ENCODE data around the gene RSU1.

RSU1 gene

DNA sequence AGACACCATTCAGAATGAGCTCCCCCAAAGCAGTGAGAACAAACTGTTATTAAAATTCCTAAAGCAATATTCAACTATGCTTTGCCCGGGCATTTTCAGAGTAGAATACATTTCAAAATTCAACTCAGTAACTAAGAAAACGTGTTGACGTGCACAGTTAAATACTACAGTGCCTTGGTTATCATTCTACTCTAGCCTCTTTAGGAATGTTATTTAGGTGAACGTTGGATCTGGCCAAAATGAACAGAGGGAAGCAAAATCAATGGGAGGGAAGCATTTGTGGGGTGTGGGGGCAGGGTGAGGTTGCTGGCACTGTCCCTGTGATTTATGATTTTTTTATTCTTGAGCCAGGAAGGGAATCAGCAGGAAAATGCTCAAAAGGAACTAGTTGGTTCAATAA, 27.5 kb downstream of the RSU1 start:
- H3K4me1 ChIP-seq (ENCODE audit: low read length) = no peaks in the 10 kb centered on the region
- TF ChIP-seq, protein P1, sequence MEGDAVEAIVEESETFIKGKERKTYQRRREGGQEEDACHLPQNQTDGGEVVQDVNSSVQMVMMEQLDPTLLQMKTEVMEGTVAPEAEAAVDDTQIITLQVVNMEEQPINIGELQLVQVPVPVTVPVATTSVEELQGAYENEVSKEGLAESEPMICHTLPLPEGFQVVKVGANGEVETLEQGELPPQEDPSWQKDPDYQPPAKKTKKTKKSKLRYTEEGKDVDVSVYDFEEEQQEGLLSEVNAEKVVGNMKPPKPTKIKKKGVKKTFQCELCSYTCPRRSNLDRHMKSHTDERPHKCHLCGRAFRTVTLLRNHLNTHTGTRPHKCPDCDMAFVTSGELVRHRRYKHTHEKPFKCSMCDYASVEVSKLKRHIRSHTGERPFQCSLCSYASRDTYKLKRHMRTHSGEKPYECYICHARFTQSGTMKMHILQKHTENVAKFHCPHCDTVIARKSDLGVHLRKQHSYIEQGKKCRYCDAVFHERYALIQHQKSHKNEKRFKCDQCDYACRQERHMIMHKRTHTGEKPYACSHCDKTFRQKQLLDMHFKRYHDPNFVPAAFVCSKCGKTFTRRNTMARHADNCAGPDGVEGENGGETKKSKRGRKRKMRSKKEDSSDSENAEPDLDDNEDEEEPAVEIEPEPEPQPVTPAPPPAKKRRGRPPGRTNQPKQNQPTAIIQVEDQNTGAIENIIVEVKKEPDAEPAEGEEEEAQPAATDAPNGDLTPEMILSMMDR (IDR thresholded peaks at IDR 0.05; ENCODE audit: low read depth, low read length) = no peak
- TF ChIP-seq EZH2phosphoT487 (IDR thresholded peaks at IDR 0.05; ENCODE audit: low read depth) = no peak
- H3K9ac ChIP-seq (ENCODE audit: low read length) = no peak overlapping the region
- no peaks in the 10 kb centered on the region for H3K79me2 ChIP-seq (ENCODE audit: low read length)
- no peaks in the 10 kb centered on the region for H3K9me3 ChIP-seq (ENCODE audit: insufficient read depth, low read length)
- H3K4me2 ChIP-seq (ENCODE audit: low read length) = no peak overlapping the region
- H2AFZ ChIP-seq (ENCODE audit: low read depth, low read length) = no peak overlapping the region
- no peaks in the 10 kb centered on the region for H4K20me1 ChIP-seq (ENCODE audit: insufficient read depth, low read length)
- H3K4me3 ChIP-seq (ENCODE audit: low read length) = no peak overlapping the region
- no peak overlapping the region for H3K27ac ChIP-seq (ENCODE audit: low read length)
- H3K36me3 ChIP-seq (replicated peaks; ENCODE audit: low read depth, low read length) = no peaks in the 10 kb centered on the region
- no peaks in the 10 kb centered on the region for H3K27me3 ChIP-seq (ENCODE audit: low read depth, low read length)

DNA sequence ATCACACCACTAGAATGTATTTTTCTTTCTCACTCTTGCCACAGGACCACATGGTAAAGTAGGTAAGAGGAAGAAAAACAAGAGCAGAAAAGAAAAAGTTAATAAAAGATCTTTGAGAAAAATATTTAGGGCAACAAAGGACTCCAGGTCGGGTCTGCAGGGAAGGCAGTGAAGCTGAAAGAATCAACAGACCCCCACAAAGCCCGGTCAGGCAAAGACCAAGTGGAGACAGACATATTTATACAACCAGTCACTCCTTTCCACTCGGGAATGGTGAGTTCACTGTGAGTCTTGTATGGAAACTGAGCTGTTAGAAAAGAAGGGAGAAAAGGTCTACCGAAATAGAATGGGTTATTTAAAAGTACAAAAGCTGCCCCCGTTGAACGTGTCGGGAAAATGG, 28.0 kb downstream of the RSU1 start:
- Histone ChIP-seq H3K4me1 (ENCODE audit: low read length) (no peaks in the 10 kb centered on the region), H3K4me2 (ENCODE audit: low read length) (no peak overlapping the region), H3K27ac (ENCODE audit: low read length) (no peak overlapping the region), H3K36me3 (replicated peaks; ENCODE audit: low read depth, low read length) (no peaks in the 10 kb centered on the region), H3K4me3 (ENCODE audit: low read length) (no peak overlapping the region), H3K27me3 (ENCODE audit: low read depth, low read length) (no peaks in the 10 kb centered on the region), H3K9me3 (ENCODE audit: insufficient read depth, low read length) (no peaks in the 10 kb centered on the region), H4K20me1 (ENCODE audit: insufficient read depth, low read length) (no peaks in the 10 kb centered on the region), H3K79me2 (ENCODE audit: low read length) (no peaks in the 10 kb centered on the region), H2AFZ (ENCODE audit: low read depth, low read length) (no peak overlapping the region), H3K9ac (ENCODE audit: low read length) (no peak overlapping the region)
- no peak for TF ChIP-seq EZH2phosphoT487 (IDR thresholded peaks at IDR 0.05; ENCODE audit: low read depth)
- TF ChIP-seq, protein P1 (IDR thresholded peaks at IDR 0.05; ENCODE audit: low read depth, low read length) = no peak

DNA sequence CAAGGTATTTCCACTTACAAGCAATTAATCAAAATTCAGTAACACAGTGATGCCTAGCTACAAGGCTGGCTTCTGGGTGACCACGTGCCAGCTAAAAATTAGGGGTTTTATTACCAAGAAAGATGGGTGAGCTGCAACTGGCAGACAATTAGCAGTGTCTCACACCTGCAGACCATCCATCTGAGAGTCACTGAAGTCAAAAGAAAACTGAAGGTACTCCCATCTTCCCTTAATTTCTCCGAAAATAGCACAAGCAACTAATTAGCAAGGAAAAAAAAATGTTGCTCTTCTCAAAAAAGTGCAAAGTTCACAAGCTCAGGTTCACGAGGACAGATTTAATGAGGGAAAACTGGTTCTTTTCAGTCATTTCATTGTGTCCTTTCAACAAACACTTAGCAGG, 28.4 kb downstream of the RSU1 start:
- Histone ChIP-seq H3K36me3 (replicated peaks; ENCODE audit: low read depth, low read length) (no peaks in the 10 kb centered on the region), H3K27ac (ENCODE audit: low read length) (no peak overlapping the region), H3K9me3 (ENCODE audit: insufficient read depth, low read length) (no peaks in the 10 kb centered on the region), H3K79me2 (ENCODE audit: low read length) (no peaks in the 10 kb centered on the region), H3K4me3 (ENCODE audit: low read length) (no peak overlapping the region), H3K9ac (ENCODE audit: low read length) (no peak overlapping the region), H4K20me1 (ENCODE audit: insufficient read depth, low read length) (no peaks in the 10 kb centered on the region), H2AFZ (ENCODE audit: low read depth, low read length) (no peak overlapping the region), H3K27me3 (ENCODE audit: low read depth, low read length) (no peaks in the 10 kb centered on the region), H3K4me2 (ENCODE audit: low read length) (no peak overlapping the region), H3K4me1 (ENCODE audit: low read length) (no peaks in the 10 kb centered on the region)
- TF ChIP-seq EZH2phosphoT487 (IDR thresholded peaks at IDR 0.05; ENCODE audit: low read depth) = no peak
- TF ChIP-seq, protein P1 (IDR thresholded peaks at IDR 0.05; ENCODE audit: low read depth, low read length) = no peak

DNA sequence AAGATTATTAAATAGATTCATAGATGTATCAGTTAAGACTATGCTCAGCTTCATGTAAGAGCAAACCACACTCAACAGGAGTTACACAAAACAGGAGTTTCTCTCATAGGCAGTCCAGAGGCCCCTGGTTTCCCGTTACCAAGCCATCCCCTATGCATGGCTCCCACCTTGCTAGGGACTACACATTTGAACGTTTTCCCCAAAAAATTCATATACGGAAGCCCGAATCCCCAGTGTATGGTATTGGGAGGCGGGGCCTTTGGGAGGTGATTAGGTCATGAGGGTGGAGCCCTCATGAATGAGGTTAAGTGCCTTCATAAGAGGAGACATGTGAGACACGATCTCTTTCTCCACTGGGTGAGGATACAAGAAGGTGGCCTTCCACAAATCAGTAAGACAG, 29.1 kb downstream of the RSU1 start:
- Histone ChIP-seq H3K27ac (ENCODE audit: low read length) (no peak overlapping the region), H3K9ac (ENCODE audit: low read length) (no peak overlapping the region), H3K9me3 (ENCODE audit: insufficient read depth, low read length) (no peaks in the 10 kb centered on the region), H3K4me3 (ENCODE audit: low read length) (no peak overlapping the region), H3K27me3 (ENCODE audit: low read depth, low read length) (no peaks in the 10 kb centered on the region), H2AFZ (ENCODE audit: low read depth, low read length) (no peak overlapping the region), H3K4me1 (ENCODE audit: low read length) (no peaks in the 10 kb centered on the region), H3K4me2 (ENCODE audit: low read length) (no peak overlapping the region), H3K79me2 (ENCODE audit: low read length) (no peaks in the 10 kb centered on the region), H3K36me3 (replicated peaks; ENCODE audit: low read depth, low read length) (no peaks in the 10 kb centered on the region), H4K20me1 (ENCODE audit: insufficient read depth, low read length) (no peaks in the 10 kb centered on the region)
- TF ChIP-seq, protein P1 (IDR thresholded peaks at IDR 0.05; ENCODE audit: low read depth, low read length) = no peak
- no peak for TF ChIP-seq EZH2phosphoT487 (IDR thresholded peaks at IDR 0.05; ENCODE audit: low read depth)
